Left ventricle myocardium inferior (tissue), 1 donor: Measurements from ENCODE around the gene ASCC2. TPM values are rescaled to one million over a fixed set of nuclear protein-coding genes. Genes with fewer than 3 reads are reported as not detected.
"Not testable (repeated sequence)": the region's sequence is repeated elsewhere in the genome, so short reads cannot be mapped to it uniquely, and the experiment has no call there.

Source experiments
- DNase-seq: peaks from one replicate; pipeline ENCODE4 v3.0.0-alpha.2; 2020
- H3K27ac ChIP-seq: fragments of 200-600 bp; replicated peaks from 2 replicates; pipeline ENCODE4 v1.8.0; 2021
- H3K27me3 ChIP-seq: fragments of 200-600 bp; 2 replicates; pipeline ENCODE4 v1.8.0; 2021; ENCODE audit warnings: low read depth
- H3K36me3 ChIP-seq: fragments of 200-600 bp; 2 replicates; pipeline ENCODE4 v1.8.0; 2021
- H3K4me1 ChIP-seq: fragments of 200-600 bp; 2 replicates; pipeline ENCODE4 v1.8.0; 2021
- H3K4me3 ChIP-seq: fragments of 200-600 bp; 2 replicates; pipeline ENCODE4 v1.8.0; 2021; ENCODE audit warnings: mild to moderate bottlenecking, moderate library complexity
- H3K9me3 ChIP-seq: fragments of 200-600 bp; replicated peaks from 2 replicates; pipeline ENCODE4 v1.8.0; 2021
- CTCF ChIP-seq: fragments of 200-600 bp; IDR thresholded peaks from 2 replicates; pipeline ENCODE4 v1.8.0; 2021; ENCODE audit warnings: antibody characterized with exemption, mild to moderate bottlenecking, borderline replicate concordance
- intact Hi-C: fragments of 100-400 bp; cut with micrococcal nuclease; formaldehyde crosslinking; loops from one replicate; pipeline ENCODE4 v1.11.0; 2022
- total RNA-seq: library from RNA; stranded (reverse); fragmentation: NEBNext Ultra II Directional; extraction: Animal tissue kit (Norgen Biotek cat#: 25700); gene quantifications from one replicate; pipeline ENCODE4 v1.2.1, GENCODE V29; 2021
- donor health status: DM: no; HTN: yes; CAD: no; lungs with severe emphysema.

The ASCC2 gene
- total RNA-seq, 1 donor from 2014 or later, result 34.7 TPM

DNA sequence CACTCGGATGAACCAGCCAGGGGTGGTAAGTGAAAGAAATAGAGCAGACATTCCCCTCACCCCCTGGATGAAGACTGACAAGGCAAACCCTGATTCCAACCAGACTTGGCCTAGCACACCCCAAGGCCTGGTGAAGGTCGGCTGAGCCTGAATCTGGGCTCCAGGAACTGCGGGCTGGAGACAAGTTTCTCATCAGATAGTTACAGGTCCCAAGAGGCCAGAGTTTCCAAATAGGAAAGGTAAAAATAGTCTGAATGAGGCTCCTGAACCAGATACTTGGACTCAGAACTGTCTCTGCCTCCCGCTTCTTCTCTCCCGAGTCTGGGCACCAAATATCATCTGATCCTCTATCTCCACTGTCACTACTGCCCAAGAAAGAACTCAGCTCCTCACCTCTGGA lies 79.1 kb downstream of the ASCC2 start:
- Histone ChIP-seq H3K4me1 (peaks cover 22% of the 10 kb centered on the region), H3K4me3 (no peak overlapping the region), H3K27me3 (no peaks in the 10 kb centered on the region), H3K27ac (no peak overlapping the region), H3K36me3 (no peaks in the 10 kb centered on the region), H3K9me3 (no peaks in the 10 kb centered on the region)
- TF ChIP-seq CTCF, result no peak
- intact Hi-C loops, result no loop called here
- DNase-seq, result no peak

DNA sequence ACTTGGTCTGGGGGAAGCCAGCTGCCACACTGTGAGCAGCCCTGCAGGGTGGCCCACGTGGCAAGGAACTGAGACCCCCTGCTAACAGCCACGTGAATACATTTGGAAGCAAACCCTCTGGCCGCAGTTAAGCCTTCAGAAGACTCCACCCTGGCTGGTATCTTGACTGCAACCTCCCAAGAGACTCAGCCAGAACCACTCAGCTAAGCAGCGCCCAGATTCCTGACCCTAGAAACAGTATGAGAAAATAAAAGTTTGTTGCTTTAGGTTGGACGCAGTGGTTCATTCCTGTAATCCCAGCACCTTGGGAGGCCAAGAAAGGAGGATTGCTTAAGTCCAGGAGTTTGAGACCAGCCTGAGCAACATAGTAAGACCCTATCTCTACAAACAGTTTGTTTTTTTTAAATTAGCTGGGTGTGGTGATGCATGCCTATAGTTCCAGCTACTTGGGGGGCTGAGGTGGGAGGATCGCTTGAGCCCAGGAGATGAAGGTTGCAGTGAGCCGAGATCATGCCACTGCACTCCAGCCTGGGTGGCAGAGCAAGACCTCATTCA lies 79.9 kb downstream of the ASCC2 start:
- Histone ChIP-seq H3K4me1 (peaks cover 22% of the 10 kb centered on the region), H3K27me3 (no peaks in the 10 kb centered on the region), H3K27ac (no peak overlapping the region), H3K4me3 (no peak overlapping the region), H3K9me3 (no peaks in the 10 kb centered on the region), H3K36me3 (no peaks in the 10 kb centered on the region)
- no peak for TF ChIP-seq CTCF
- no peak for DNase-seq
- intact Hi-C loops, result no loop called here

DNA sequence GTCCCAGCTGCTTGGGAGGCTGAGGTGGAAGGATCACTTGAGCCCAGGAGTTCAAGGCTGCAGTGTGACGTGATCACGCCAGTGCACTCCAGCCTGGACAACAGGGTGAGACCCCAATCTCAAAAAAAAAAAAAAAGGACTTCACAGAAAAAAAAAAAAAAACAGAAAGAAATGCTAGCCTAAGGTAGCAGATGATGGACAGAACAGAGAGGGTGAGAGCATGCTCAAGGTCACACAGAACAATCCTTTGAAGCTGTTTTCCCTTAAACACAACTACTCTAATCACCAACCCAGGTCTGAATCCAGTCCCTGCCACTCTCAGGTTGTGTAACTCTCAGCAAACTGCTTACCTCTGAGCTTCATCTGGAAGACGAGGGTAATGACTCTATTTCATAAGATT lies 81.0 kb downstream of the ASCC2 start:
- H3K36me3 ChIP-seq, result no peaks in the 10 kb centered on the region
- TF ChIP-seq CTCF, result no peak
- no peak overlapping the region for H3K4me3 ChIP-seq
- intact Hi-C loops, result no loop called here
- no peak for DNase-seq
- H3K27ac ChIP-seq, result no peak overlapping the region
- no peaks in the 10 kb centered on the region for H3K9me3 ChIP-seq
- H3K27me3 ChIP-seq, result no peaks in the 10 kb centered on the region
- H3K4me1 ChIP-seq, result peaks cover 22% of the 10 kb centered on the region

- no peaks in the 10 kb centered on the region for H3K36me3 ChIP-seq
- H3K27me3 ChIP-seq, result no peaks in the 10 kb centered on the region
- no peak for DNase-seq
- intact Hi-C loops, result no loop called here
- H3K27ac ChIP-seq, result no peak overlapping the region
- no peak for TF ChIP-seq CTCF
- no peaks in the 10 kb centered on the region for H3K9me3 ChIP-seq
- H3K4me3 ChIP-seq, result no peak overlapping the region
- H3K4me1 ChIP-seq, result peaks cover 22% of the 10 kb centered on the region
Observed at GRCh38 chr22:29756341-29756740, 81.7 kb downstream of the ASCC2 start.

DNA sequence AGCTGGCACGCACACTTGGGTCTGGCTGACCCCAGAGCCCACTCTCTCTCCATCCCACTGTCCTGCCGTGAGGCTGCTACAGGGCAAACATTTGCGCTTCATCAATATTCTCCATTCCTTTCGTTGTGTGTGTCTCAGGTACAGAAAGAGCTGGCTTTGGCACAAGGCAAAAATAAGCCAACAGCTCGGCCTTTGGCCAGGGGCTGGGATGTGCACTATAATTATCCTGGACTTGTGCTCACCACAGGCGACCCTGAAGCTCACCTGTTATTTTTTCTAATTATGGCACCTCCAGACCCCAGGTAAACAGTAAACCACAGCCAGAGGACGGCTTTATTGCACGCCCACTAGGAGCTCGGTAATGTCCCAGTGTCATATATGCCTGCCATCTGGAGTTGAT lies 82.2 kb downstream of the ASCC2 start:
- no peak overlapping the region for H3K4me3 ChIP-seq
- H3K9me3 ChIP-seq, result no peaks in the 10 kb centered on the region
- intact Hi-C loops, result no loop called here
- H3K36me3 ChIP-seq, result no peaks in the 10 kb centered on the region
- peaks cover 22% of the 10 kb centered on the region for H3K4me1 ChIP-seq
- H3K27me3 ChIP-seq, result no peaks in the 10 kb centered on the region
- no peak overlapping the region for H3K27ac ChIP-seq
- peak; percentile 23 for DNase-seq
- TF ChIP-seq CTCF, result no peak

GRCh38 chr22:29754658-29755395 lies 83.2 kb downstream of the ASCC2 start:
- intact Hi-C loops, DNase-seq, H3K27ac ChIP-seq, H3K4me3 ChIP-seq, H3K27me3 ChIP-seq, H3K36me3 ChIP-seq, H3K9me3 ChIP-seq: not testable (repeated sequence)
- H3K4me1 ChIP-seq, result peaks cover 22% of the 10 kb centered on the region
